Lower lobe of right lung (tissue), 2 donors: ENCODE measurements around the gene DIP2C. TPM values are rescaled to one million over a fixed set of nuclear protein-coding genes. Genes with fewer than 3 reads are reported as not detected.

Experiments used
- ATAC-seq, 2 donors: fragments of 200-7000 bp; cut with Tn5 transposase; one replicate each; pipeline ENCODE4 v1.9.1; 2020 to 2022; ENCODE audit warnings: mild to moderate bottlenecking in 2 of 2, moderate library complexity in 2 of 2
- DNase-seq: peaks from one replicate; pipeline ENCODE4 v3.0.0-alpha.2; 2020
- H3K27ac ChIP-seq: fragments of 200-600 bp; one replicate; pipeline ENCODE4 v1.8.0; 2022
- H3K27me3 ChIP-seq: fragments of 200-600 bp; one replicate; pipeline ENCODE4 v1.8.0; 2022; ENCODE audit warnings: low read depth
- H3K36me3 ChIP-seq: fragments of 200-600 bp; one replicate; pipeline ENCODE4 v1.8.0; 2022; ENCODE audit warnings: mild to moderate bottlenecking
- H3K4me1 ChIP-seq: fragments of 200-600 bp; one replicate; pipeline ENCODE4 v1.8.0; 2022
- H3K4me3 ChIP-seq: fragments of 200-600 bp; one replicate; pipeline ENCODE4 v1.8.0; 2022; ENCODE audit warnings: mild to moderate bottlenecking
- H3K9me3 ChIP-seq: fragments of 200-600 bp; one replicate; pipeline ENCODE4 v1.8.0; 2022
- CTCF ChIP-seq: fragments of 200-600 bp; IDR thresholded peaks from one replicate; pipeline ENCODE4 v1.8.0; 2022; ENCODE audit warnings: antibody characterized with exemption, mild to moderate bottlenecking
- intact Hi-C: fragments of 100-400 bp; cut with DNase I; formaldehyde crosslinking; loops from one replicate; pipeline ENCODE4 v1.11.0; 2022
- total RNA-seq: library from RNA; stranded (reverse); fragmentation: NEBNext Ultra II Directional; extraction: Animal tissue kit (Norgen Biotek cat#: 25700); gene quantifications from one replicate; pipeline ENCODE4 v1.2.1, GENCODE V29; 2021
- donor health status: DM: no; HTN: yes; CAD: no; lungs with severe emphysema.

Gene DIP2C
- total RNA-seq, 1 donor from 2014 or later: 15.1 TPM

GRCh38 chr10:640673-641045, 48.8 kb downstream of the DIP2C start:
- Histone ChIP-seq H3K4me1 (no peaks in the 10 kb centered on the region), H3K4me3 (no peak overlapping the region), H3K27me3 (no peaks in the 10 kb centered on the region), H3K27ac (no peak overlapping the region), H3K9me3 (peaks cover 7% of the 10 kb centered on the region), H3K36me3 (no peaks in the 10 kb centered on the region)
- DNase-seq (no peak), ATAC-seq (no peak)
- no peak for TF ChIP-seq CTCF
- intact Hi-C loops: no loop called here

DNA sequence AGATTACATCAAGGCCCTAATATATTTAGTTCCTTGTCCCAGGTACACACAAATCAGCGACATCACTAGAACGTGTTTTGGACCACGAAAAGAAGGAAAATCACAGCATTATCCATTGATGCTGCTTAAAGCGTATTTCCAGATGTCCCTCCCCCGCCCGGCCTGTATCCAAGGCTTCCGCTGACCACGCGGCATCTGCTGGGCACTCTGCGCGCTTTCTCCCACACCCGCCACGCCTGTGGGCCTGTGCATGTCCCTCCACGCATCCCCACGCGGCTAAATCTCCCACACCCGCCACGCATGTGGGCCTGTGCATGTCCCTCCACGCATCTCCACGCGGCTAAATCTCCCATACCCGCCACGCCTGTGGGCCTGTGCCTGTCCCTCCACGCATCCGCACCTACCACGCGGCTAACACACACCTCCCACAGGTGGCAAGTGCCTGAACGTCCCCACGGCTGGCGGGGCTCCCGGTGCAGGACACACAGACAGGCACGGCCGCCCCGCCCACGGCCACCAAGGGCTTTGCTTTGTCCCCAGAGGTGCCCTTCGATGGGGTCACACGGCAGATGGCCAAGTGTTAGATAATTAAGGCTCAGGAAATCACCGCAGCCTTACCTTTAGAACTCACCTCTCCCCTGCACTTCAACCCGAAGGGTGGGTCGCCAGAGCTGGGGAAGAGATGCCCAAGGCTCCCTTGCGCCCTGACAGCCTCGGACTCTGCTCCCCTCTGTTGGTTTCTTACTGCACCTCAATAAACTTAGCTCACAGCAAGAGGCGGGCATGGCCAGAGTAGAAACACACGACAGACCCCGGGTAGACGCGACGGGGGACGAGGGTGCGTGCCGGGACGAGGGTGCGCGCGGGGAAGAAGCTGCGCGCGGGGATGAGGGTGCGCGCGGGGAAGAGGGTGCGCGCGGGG, 49.5 kb downstream of the DIP2C start:
- peak; percentile 46 for DNase-seq
- no peaks in the 10 kb centered on the region for H3K4me1 ChIP-seq
- no peak for TF ChIP-seq CTCF

DNA sequence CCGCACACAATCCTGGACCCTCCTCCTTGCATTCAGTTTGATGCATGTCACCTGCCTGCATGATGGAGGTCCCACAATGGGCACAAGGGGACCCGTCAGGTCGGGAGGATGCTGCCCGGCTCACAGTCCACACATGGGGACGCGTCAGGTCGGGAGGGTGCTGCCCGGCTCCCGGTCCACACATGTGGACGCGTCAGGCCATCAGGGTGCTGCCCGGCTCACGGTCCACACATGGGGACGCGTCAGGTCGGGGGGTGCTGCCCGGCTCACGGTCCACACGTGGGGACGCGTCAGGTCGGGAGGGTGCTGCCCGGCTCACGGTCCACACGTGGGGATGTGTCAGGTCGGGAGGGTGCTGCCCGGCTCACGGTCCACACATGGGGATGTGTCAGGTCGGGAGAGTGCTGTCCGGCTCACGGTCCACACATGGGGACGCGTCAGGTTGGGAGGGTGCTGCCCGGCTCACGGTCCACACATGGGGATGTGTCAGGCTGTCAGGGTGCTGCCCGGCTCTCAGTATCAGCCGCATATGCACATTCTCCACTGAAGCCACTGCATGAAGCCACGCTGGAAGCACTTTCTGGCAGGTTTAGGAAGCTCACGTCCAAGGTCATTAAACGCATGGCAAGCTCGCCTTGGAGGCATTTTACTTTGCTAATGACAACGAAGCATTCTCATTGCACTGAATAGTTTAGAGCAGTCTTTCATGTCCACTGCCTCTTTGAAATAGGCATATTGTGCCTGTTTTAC, 50.3 kb downstream of the DIP2C start:
- ATAC-seq (no peak), DNase-seq (peak; percentile 39)
- H3K27ac ChIP-seq: no peak overlapping the region
- no peak for TF ChIP-seq CTCF
- no peaks in the 10 kb centered on the region for H3K9me3 ChIP-seq
- no peaks in the 10 kb centered on the region for H3K36me3 ChIP-seq
- H3K4me1 ChIP-seq: no peaks in the 10 kb centered on the region
- H3K27me3 ChIP-seq: no peaks in the 10 kb centered on the region
- no peak overlapping the region for H3K4me3 ChIP-seq
- intact Hi-C loops: no loop called here

More for the DNA sequence above, 49.5 kb downstream of the DIP2C start:
- Histone ChIP-seq H3K9me3 (peaks cover 3% of the 10 kb centered on the region), H3K27ac (no peak overlapping the region), H3K36me3 (no peaks in the 10 kb centered on the region), H3K27me3 (no peaks in the 10 kb centered on the region), H3K4me3 (no peak overlapping the region)
- intact Hi-C loops: no loop called here
- ATAC-seq: no peak

DNA sequence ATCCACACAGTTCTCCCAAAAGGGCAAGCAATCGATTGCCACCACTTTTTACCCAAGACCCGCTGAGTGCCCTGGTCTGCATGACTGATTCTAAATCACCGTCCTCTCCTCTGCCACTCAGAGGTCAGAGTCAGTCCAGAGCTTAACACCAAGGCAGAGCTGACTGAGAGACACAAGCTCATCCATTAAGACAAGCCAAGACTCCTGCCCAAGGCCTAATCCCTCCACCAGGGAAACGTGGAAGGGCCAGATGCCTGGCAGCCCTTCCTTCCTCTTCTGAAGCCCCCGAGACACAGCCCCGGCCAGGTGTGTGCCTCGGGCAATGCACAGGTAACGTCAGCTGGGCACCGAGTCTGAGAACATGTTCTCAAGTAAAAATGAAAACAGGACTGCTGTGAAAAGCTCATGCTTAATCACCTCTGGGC, 51.7 kb downstream of the DIP2C start:
- Histone ChIP-seq H3K27me3 (no peaks in the 10 kb centered on the region), H3K4me1 (no peaks in the 10 kb centered on the region), H3K36me3 (no peaks in the 10 kb centered on the region), H3K4me3 (no peak overlapping the region), H3K9me3 (no peaks in the 10 kb centered on the region), H3K27ac (no peak overlapping the region)
- ATAC-seq: no peak
- DNase-seq: no peak
- TF ChIP-seq CTCF: no peak
- intact Hi-C loops: no loop called here

GRCh38 chr10:637221-637620, 52.2 kb downstream of the DIP2C start:
- H3K9me3 ChIP-seq: no peaks in the 10 kb centered on the region
- intact Hi-C loops: no loop called here
- DNase-seq (no peak), ATAC-seq (no peak)
- no peaks in the 10 kb centered on the region for H3K27me3 ChIP-seq
- no peak overlapping the region for H3K27ac ChIP-seq
- H3K4me3 ChIP-seq: no peak overlapping the region
- H3K36me3 ChIP-seq: no peaks in the 10 kb centered on the region
- TF ChIP-seq CTCF: no peak
- no peaks in the 10 kb centered on the region for H3K4me1 ChIP-seq
